Cardiac muscle cell (in vitro differentiated cells and primary cell): ENCODE results near the gene CRABP2. TPM values are rescaled to one million over a fixed set of nuclear protein-coding genes. Genes with fewer than 3 reads are reported as not detected.

Experiments used
- DNase-seq, 2 donors: peaks; one replicate each; pipeline versions ENCODE4 v3.0.0 to v3.0.0-alpha.2; 2010 to 2017; ENCODE audit warnings: low read depth in 1 of 2, low spot score in 1 of 2
- H3K27ac ChIP-seq: fragments of 200-600 bp; sonication (generic); 2 replicates; pipeline ENCODE4 v1.5.1; 2016
- H3K27me3 ChIP-seq: fragments of 200-600 bp; sonication (generic); 2 replicates; pipeline ENCODE4 v1.6.0; 2016; ENCODE audit warnings: control low read depth
- H3K36me3 ChIP-seq: fragments of 200-600 bp; sonication (generic); 2 replicates; pipeline ENCODE4 v1.5.1; 2016; ENCODE audit warnings: control low read depth
- H3K4me1 ChIP-seq: fragments of 200-600 bp; sonication (generic); 2 replicates; pipeline ENCODE4 v1.8.1; 2017; ENCODE audit warnings: low read depth, mild to moderate bottlenecking, mixed run types
- H3K4me3 ChIP-seq: fragments of 200-600 bp; sonication (generic); 2 replicates; pipeline ENCODE4 v1.5.1; 2016; ENCODE audit warnings: mild to moderate bottlenecking
- H3K9me3 ChIP-seq: fragments of 200-600 bp; sonication (generic); 2 replicates; pipeline ENCODE4 v1.5.1; 2017; ENCODE audit warnings: low read depth, mild to moderate bottlenecking, control low read depth
- polyA plus RNA-seq: library from polyadenylated mRNA; unstranded; fragments of >200 nt; fragmentation: Nextera tagmentation; extraction: Ambion mirVana; gene quantifications from 2 replicates; pipeline ENCODE4 v1.2.1, GENCODE V29; 2016
- total RNA-seq: library from RNA; depleted of rRNA; stranded (reverse); fragments of >200 nt; gene quantifications from 2 replicates; pipeline ENCODE4 v1.2.3, GENCODE V29; 2016
- TF ChIP-seq, protein P1 (sequence below): IDR thresholded peaks from 2 replicates; pipeline ENCODE4 v1.5.1; 2012; ENCODE audit warnings: low read depth, mild to moderate bottlenecking, low read length

CRABP2 gene
- total and polyA plus RNA-seq, 2 experiments from 2014 or later = 556 to 1,249 TPM

- Histone ChIP-seq H3K36me3 (no peaks in the 10 kb centered on the region), H3K9me3 (no peaks in the 10 kb centered on the region), H3K4me1 (peaks cover 40% of the 10 kb centered on the region), H3K27ac (peak overlapping the region; percentile 100), H3K27me3 (no peaks in the 10 kb centered on the region), H3K4me3 (peak overlapping the region; percentile 72)
- TF ChIP-seq, protein P1, sequence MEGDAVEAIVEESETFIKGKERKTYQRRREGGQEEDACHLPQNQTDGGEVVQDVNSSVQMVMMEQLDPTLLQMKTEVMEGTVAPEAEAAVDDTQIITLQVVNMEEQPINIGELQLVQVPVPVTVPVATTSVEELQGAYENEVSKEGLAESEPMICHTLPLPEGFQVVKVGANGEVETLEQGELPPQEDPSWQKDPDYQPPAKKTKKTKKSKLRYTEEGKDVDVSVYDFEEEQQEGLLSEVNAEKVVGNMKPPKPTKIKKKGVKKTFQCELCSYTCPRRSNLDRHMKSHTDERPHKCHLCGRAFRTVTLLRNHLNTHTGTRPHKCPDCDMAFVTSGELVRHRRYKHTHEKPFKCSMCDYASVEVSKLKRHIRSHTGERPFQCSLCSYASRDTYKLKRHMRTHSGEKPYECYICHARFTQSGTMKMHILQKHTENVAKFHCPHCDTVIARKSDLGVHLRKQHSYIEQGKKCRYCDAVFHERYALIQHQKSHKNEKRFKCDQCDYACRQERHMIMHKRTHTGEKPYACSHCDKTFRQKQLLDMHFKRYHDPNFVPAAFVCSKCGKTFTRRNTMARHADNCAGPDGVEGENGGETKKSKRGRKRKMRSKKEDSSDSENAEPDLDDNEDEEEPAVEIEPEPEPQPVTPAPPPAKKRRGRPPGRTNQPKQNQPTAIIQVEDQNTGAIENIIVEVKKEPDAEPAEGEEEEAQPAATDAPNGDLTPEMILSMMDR = no peak
- DNase-seq = peak; percentile 53 to 61
These were observed 45.5 kb upstream of the CRABP2 start for GRCh38 chr1:156750711-156751450.

- Histone ChIP-seq H3K27me3 (no peaks in the 10 kb centered on the region), H3K36me3 (no peaks in the 10 kb centered on the region), H3K4me3 (peak overlapping the region; percentile 72), H3K9me3 (no peaks in the 10 kb centered on the region), H3K27ac (peak overlapping the region; percentile 100), H3K4me1 (peaks cover 40% of the 10 kb centered on the region)
- TF ChIP-seq, protein P1 = no peak
- DNase-seq = no peak
These were observed 44.8 kb upstream of the CRABP2 start for GRCh38 chr1:156750191-156750672.

DNA sequence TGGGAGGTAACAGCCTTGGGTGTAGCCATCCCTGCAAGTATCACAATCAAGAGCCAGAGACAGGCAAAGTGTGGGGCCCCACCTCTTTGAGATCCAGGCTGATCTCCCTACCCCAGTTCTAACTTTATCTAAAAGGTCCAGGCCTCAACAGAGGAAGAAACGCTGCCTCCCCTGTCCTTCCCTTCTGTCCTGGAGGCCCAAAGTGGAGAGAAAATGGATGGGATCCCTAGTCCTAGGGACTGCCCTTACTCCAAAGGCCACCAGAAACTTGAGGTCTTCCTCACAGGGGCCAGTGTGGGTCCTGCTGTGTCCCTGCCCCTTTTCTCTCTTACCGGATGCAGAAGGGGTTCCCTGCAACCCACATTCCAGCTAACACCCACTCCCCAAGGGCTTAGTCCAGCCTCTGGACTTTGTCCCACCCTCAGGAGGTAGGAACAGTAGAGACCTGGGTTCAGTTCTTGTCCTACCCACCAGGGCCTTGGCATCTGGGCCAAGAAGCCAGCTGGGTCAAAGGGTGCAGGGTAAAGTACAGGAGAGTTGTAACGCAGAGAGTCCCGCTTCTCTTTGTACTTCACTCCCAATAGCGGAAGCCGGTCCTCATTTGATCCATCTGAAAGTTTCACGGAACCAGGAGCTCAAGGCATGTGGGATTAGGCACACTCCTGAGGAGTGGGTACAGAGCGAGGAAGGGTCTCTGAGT lies 44.2 kb upstream of the CRABP2 start:
- Histone ChIP-seq H3K27ac (peak overlapping the region; percentile 100), H3K36me3 (no peaks in the 10 kb centered on the region), H3K4me3 (peak overlapping the region; percentile 72), H3K9me3 (no peaks in the 10 kb centered on the region), H3K4me1 (peaks cover 40% of the 10 kb centered on the region), H3K27me3 (no peaks in the 10 kb centered on the region)
- TF ChIP-seq, protein P1 = no peak
- DNase-seq = no peak

DNA sequence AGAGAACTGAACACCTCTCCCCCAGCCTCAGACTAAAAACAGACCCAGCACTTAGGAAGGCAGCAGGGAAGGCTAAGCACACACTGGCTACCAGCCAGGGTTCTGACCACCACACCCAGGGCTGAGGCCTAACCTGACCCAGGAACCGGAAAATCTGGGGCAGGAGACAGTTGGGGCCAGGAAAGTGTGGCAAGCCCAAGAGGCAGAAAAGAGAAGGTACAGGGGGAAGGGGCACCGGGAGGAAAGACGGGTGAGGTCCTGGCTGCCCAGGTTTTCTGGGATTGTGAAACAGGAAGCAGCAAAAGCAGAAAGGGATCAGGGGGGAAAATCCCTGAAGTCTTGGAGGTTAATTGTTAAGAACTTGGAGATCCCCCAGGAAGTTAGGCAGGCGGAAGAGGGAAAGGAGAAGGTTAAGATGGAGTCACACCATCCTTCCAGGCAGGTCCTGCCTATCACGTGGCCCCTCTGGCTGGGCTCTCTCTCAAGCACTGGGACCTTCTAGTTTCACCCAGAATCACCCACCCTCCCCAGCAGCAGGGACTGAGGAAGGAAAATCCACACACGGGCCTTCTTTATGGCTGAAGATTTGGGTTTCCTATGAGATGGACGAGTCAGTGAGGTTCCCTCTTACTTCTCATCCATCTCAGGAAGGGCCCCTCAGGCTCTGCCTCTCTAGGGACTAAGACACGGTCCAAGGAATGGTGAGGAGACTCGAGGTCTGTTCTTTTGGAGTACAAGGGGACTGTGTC lies 43.5 kb upstream of the CRABP2 start:
- H3K4me3 ChIP-seq = peak overlapping the region; percentile 72
- peak overlapping the region; percentile 100 for H3K27ac ChIP-seq
- peaks cover 40% of the 10 kb centered on the region for H3K4me1 ChIP-seq
- H3K9me3 ChIP-seq = no peaks in the 10 kb centered on the region
- DNase-seq = peak; percentile 57 to 71
- H3K27me3 ChIP-seq = no peaks in the 10 kb centered on the region
- TF ChIP-seq, protein P1 = no peak
- no peaks in the 10 kb centered on the region for H3K36me3 ChIP-seq
